AG09319 (cell line): Measurements from ENCODE around the gene LMF2.

Source experiments
- DNase-seq: peaks from one replicate; pipeline ENCODE4 v3.0.0-alpha.2; 2010; ENCODE audit warnings: low read depth; ENCODE audit errors: extremely low read depth
- CTCF ChIP-seq: IDR thresholded peaks from 2 replicates; pipeline ENCODE4 v1.5.1; 2011; ENCODE audit warnings: low read depth, mild to moderate bottlenecking, inconsistent platforms, low read length, moderate library complexity

The LMF2 gene

DNA sequence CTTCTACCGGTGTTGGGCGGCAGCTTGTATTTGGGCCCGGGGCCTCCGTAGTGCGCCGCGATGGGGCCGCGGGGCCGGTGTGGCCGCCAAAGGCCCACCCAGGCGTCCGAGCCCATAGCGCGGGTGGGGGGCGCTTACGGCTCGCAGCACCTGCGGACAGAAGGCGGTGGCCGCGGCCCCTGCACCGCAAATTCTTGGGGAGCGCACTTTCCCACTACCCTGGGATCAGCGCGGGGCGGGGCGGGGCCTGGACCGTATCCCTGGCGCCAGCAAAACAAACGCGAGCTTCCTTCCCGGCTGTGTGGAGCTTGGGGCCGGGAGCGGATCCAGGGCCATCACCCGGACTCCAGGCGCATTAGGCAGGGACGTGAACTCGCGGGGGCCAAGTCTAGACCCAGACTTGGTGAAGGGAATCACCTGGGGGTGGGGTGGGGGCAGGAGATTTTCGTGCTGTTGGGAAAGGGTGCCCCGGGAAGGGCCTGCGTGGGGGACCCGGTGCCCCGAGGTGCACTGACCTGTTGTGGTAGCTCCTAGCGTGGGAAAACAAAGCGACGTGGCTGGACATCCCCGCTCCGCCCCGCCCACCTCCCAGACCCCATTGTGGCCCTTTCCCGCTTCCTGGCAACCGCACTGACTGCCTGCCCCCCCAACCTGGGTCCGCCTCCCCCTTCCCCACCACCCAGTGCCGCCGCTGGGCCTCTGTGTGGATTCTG lies 24.6 kb upstream of the LMF2 start:
- DNase-seq: no peak
- no peak for TF ChIP-seq CTCF

DNA sequence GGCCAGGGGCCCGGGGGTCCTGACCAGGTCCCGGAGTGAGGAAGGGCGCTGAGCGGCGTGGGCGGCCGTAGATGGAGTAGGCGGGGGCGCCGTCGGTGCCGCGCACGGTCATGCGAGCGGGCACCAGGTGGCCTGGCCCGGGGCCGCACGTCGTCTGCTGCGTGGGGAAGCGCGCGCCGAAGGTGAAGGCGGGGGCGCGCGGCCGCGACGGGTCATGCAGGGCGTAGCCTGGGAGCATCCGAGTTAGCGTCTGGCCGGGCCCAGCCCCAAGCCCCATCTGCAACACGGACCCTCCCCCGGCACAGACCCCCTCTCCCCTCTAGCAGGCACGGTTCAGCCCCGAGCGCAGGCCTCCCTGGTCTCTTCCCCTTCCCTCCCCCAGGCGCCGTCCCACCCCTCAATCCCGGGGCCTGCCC lies 24.1 kb upstream of the LMF2 start:
- TF ChIP-seq CTCF: no peak
- DNase-seq: no peak

DNA sequence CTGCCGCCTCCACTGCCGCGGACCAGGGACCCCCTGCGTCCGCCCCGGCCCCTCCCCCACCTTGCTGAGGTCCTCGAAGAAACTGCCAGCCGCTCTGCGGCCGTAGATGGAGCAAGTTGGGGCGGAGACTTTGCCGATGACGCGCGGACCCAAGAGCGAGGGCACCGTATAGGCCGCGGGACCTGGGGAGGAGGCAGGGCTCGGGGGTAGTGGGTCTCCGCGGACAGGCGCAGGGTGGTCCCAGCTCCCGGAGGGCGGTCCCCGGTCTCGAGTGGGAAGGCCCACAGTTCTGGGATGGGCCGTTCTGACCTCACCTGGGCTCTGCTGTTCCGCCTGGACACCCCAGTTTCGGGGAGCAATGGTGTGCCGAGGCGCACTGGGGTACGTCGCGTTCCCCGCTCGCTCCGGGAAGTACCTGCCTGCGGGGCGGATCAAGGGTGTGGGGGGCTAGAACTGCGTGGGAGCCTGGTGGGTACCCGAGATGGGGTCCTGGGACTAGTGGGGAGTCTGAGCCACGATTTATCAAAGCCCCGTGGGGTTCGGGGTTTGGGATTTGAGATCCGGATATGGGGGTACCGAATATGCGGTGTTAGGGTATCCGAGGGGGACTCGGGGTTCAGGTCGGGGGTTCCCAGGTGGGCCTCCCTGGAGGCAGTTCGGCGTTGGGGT lies 23.5 kb upstream of the LMF2 start:
- DNase-seq: no peak
- no peak for TF ChIP-seq CTCF

- TF ChIP-seq CTCF: no peak
- no peak for DNase-seq
Observed at GRCh38 chr22:50530580-50530876, 23.0 kb upstream of the LMF2 start.

DNA sequence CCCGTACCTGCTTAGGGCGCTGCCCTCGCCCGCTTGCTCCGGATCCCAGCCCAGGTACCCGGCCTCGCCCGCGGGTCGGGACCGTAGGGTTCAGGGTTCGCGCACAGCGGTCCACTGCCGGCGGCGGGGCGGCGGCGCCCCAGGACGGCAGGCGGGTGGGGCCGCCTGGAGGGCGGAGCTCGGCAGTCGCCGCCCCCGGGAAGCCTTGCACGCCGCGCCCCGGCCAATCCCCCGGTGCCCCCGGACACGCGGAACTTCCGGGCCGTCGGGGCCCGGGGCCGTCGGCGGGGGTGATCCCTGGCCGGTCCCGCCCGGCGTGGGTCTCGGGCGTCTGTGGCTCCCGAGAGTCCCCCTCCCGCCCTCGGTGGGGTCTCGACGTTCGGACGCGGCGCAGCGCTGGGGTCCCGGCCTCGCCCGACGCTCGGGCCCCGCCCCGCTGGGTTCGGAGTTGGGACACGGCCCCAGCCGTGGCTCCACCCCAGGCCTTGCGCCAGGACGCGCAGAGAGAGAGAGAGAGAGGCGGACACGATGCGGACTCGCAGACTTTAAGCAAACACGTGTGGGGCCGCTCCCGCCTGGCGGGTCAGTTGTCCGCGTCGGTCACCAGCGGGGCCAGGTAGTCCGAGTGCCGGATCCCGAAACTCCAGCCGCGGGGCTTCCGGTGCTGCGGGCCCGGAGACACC lies 22.5 kb upstream of the LMF2 start, which contains the start of gene TYMP:
TSS of gene TYMP (minus strand) at position 116 of the 683 bp plus-strand sequence. CDS start 303 bp downstream, outside the sequence.
- TF ChIP-seq CTCF: no peak
- DNase-seq: no peak

GRCh38 chr22:50529416-50529896 lies 22.0 kb upstream of the LMF2 start:
- no peak for DNase-seq
- TF ChIP-seq CTCF: no peak
